ENCODE data around the gene TP63. TPM values are rescaled to one million over a fixed set of nuclear protein-coding genes. Genes with fewer than 3 reads are reported as not detected.

Gene TP63
- total and polyA plus RNA-seq, 2 donors (not counting 3 experiments of a cell fraction or from before 2014, with no cell fraction given), result not detected

DNA sequence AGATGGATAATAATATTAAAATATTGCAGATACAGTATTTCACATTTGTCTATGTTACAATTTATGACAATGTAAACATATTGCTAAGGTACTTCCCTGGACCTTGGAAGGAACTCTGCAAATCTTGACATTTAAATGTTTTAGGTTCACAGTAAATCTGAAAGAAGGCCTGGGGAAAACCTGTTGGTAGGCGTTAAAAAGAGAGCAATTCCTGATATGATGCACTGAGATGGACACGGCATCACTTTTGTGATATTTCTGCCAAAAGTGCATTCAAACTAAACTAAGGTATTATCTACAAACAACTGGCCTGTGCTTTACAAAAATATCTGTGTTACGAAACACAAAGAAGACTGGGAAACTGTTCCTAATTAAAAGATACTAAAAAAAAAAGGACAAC, 6.1 kb upstream of the TP63 start:
- no peaks in the 10 kb centered on the region for H4K20me1 ChIP-seq (replicated peaks; ENCODE audit: control insufficient read depth, extremely low read depth, insufficient read depth, low read length)
- H3K9ac ChIP-seq (replicated peaks; ENCODE audit: extremely low read depth, insufficient read depth, low read length), result no peak overlapping the region
- no peaks in the 10 kb centered on the region for H3K9me1 ChIP-seq (replicated peaks; ENCODE audit: control insufficient read depth, extremely low read depth, insufficient read depth, low read length)
- no TSS peak for BruUV-seq (replicated peaks)
- H2AFZ ChIP-seq (ENCODE audit: low read depth, low read length), result no peak overlapping the region
- DNase-seq (ENCODE audit: low read depth, low spot score) (no peak), FAIRE-seq (no peak)
- POLR2A ChIA-PET, result no interaction called here
- TF ChIP-seq, protein P1, sequence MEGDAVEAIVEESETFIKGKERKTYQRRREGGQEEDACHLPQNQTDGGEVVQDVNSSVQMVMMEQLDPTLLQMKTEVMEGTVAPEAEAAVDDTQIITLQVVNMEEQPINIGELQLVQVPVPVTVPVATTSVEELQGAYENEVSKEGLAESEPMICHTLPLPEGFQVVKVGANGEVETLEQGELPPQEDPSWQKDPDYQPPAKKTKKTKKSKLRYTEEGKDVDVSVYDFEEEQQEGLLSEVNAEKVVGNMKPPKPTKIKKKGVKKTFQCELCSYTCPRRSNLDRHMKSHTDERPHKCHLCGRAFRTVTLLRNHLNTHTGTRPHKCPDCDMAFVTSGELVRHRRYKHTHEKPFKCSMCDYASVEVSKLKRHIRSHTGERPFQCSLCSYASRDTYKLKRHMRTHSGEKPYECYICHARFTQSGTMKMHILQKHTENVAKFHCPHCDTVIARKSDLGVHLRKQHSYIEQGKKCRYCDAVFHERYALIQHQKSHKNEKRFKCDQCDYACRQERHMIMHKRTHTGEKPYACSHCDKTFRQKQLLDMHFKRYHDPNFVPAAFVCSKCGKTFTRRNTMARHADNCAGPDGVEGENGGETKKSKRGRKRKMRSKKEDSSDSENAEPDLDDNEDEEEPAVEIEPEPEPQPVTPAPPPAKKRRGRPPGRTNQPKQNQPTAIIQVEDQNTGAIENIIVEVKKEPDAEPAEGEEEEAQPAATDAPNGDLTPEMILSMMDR (IDR thresholded peaks at IDR 0.05; ENCODE audit: extremely low read depth in 1 of 2, insufficient read depth in 1 of 2, low read depth in 1 of 2, low read length in 2 of 2), result no peak
- TF ChIP-seq JUN (IDR thresholded peaks at IDR 0.05; ENCODE audit: borderline replicate concordance, insufficient read depth, insufficient read length, low read depth) (no peak), MYC (IDR thresholded peaks at IDR 0.05; ENCODE audit: low read depth, low read length) (no peak), FOS (IDR thresholded peaks at IDR 0.05; ENCODE audit: borderline replicate concordance, insufficient read depth, low read length) (no peak), POLR2AphosphoS5 (IDR thresholded peaks at IDR 0.05; ENCODE audit: insufficient read depth, low read depth, low read length) (no peak), POLR2A (IDR thresholded peaks at IDR 0.05; ENCODE audit: low read depth, low read length) (no peak), GATA2 (IDR thresholded peaks at IDR 0.05; ENCODE audit: insufficient read depth, insufficient read length, low read depth, low read length) (no peak), EZH2 (IDR thresholded peaks at IDR 0.05; ENCODE audit: borderline replicate concordance, low read depth, low read length, severe bottlenecking) (no peak)
- TF ChIP-seq, protein P2, sequence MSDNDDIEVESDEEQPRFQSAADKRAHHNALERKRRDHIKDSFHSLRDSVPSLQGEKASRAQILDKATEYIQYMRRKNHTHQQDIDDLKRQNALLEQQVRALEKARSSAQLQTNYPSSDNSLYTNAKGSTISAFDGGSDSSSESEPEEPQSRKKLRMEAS (IDR thresholded peaks at IDR 0.05; ENCODE audit: insufficient read depth, insufficient read length), result no peak
- no peak overlapping the region for H3K4me2 ChIP-seq (ENCODE audit: insufficient read depth, low read length)
- no peaks in the 10 kb centered on the region for H3K9me3 ChIP-seq (replicated peaks; ENCODE audit: control insufficient read depth, insufficient read depth, low read length)
- no peaks in the 10 kb centered on the region for H3K36me3 ChIP-seq (ENCODE audit: control insufficient read depth in 2 of 2, extremely low read depth in 1 of 2, insufficient read depth in 2 of 2, low read length in 2 of 2)
- H3K27me3 ChIP-seq (ENCODE audit: control insufficient read depth in 2 of 2, insufficient read depth in 2 of 2, low read length in 2 of 2), result no peaks in the 10 kb centered on the region
- H3K4me1 ChIP-seq (ENCODE audit: control insufficient read depth, extremely low read depth, insufficient read depth, low read length), result no peaks in the 10 kb centered on the region
- CTCF ChIA-PET, result no interaction called here
- no peaks in the 10 kb centered on the region for H3K79me2 ChIP-seq (ENCODE audit: control insufficient read depth, insufficient read depth, low read length)
- dilution Hi-C loops (cut with MboI; ENCODE audit: extremely low pct_ligation_motif_present, low sequenced_read_pairs), result no loop called here
- no peak overlapping the region for H3K4me3 ChIP-seq (replicated peaks in 1 of 3; ENCODE audit: insufficient read depth in 1 of 3, low read depth in 1 of 3, low read length in 3 of 3)
- H3K27ac ChIP-seq (ENCODE audit: insufficient read depth, low read depth, low read length), result no peak overlapping the region
- intact Hi-C loops (cut with micrococcal nuclease), result loop anchor here (2.0 kb wide), 1 partner anchor 30 kb away; no protein-coding TSS in a partner anchor

Data from endothelial cell of umbilical vein (primary cell).